Hepatocyte (in vitro differentiated cells): ENCODE data around the gene RALA. TPM values are rescaled to one million over a fixed set of nuclear protein-coding genes. Genes with fewer than 3 reads are reported as not detected.

ENCODE experiments used
- DNase-seq: peaks from one replicate; pipeline ENCODE4 v3.0.0-alpha.2; 2016; ENCODE audit warnings: low spot score
- H2AFZ ChIP-seq: fragments of 200-600 bp; sonication (generic); 2 replicates; pipeline ENCODE4 v1.6.0; 2016; ENCODE audit warnings: antibody characterized with exemption, mild to moderate bottlenecking
- H3K27ac ChIP-seq: fragments of 200-600 bp; sonication (generic); 2 replicates; pipeline ENCODE4 v1.5.1; 2016; ENCODE audit warnings: mild to moderate bottlenecking
- H3K27me3 ChIP-seq: fragments of 200-600 bp; sonication (generic); 2 replicates; pipeline ENCODE4 v1.6.1; 2016
- H3K36me3 ChIP-seq: fragments of 200-600 bp; sonication (generic); replicated peaks from 2 replicates; pipeline ENCODE4 v1.5.1; 2016; ENCODE audit warnings: low read depth; ENCODE audit not compliant: insufficient read depth
- H3K4me1 ChIP-seq: fragments of 200-600 bp; sonication (generic); 2 replicates; pipeline ENCODE4 v1.5.1; 2016; ENCODE audit warnings: mild to moderate bottlenecking, moderate library complexity; ENCODE audit not compliant: insufficient read depth
- H3K4me2 ChIP-seq: fragments of 200-600 bp; sonication (generic); 2 replicates; pipeline ENCODE4 v1.6.0; 2016
- H3K4me3 ChIP-seq: fragments of 200-600 bp; sonication (generic); 2 replicates; pipeline ENCODE4 v1.5.1; 2016; ENCODE audit warnings: mild to moderate bottlenecking
- H3K79me2 ChIP-seq: fragments of 200-600 bp; sonication (generic); 2 replicates; pipeline ENCODE4 v1.6.0; 2017; ENCODE audit warnings: mild to moderate bottlenecking
- H3K9me2 ChIP-seq: fragments of 200-600 bp; sonication (generic); replicated peaks from 2 replicates; pipeline ENCODE4 v1.6.0; 2017; ENCODE audit warnings: mild to moderate bottlenecking; ENCODE audit not compliant: insufficient read depth
- H3K9me3 ChIP-seq: fragments of 200-600 bp; sonication (generic); 2 replicates; pipeline ENCODE4 v1.5.1; 2016; ENCODE audit warnings: low read depth, mild to moderate bottlenecking
- H4K20me1 ChIP-seq: fragments of 200-600 bp; sonication (generic); 2 replicates; pipeline ENCODE4 v1.6.0; 2016; ENCODE audit warnings: mild to moderate bottlenecking; ENCODE audit not compliant: insufficient read depth, poor library complexity, severe bottlenecking
- EZH2 ChIP-seq: fragments of 200-600 bp; sonication (generic); IDR thresholded peaks from 2 replicates; pipeline ENCODE4 v1.6.1; 2016; ENCODE audit warnings: antibody characterized with exemption, mild to moderate bottlenecking, borderline replicate concordance
- EZH2phosphoT487 ChIP-seq: fragments of 200-600 bp; sonication (generic); IDR thresholded peaks from one replicate; pipeline ENCODE4 v1.6.1; 2018; ENCODE audit warnings: antibody characterized with exemption, mild to moderate bottlenecking, low read depth, moderate library complexity; ENCODE audit not compliant: unreplicated experiment, severe bottlenecking
- WGBS: methylation state at CpG from one replicate; pipeline ENCODE4 v1.1.6; 2016; ENCODE audit warnings: low lambda C conversion rate; ENCODE audit errors: missing lambda C conversion rate; 5-methylcytosine and 5-hydroxymethylcytosine counted together
- polyA plus RNA-seq: library from polyadenylated mRNA; unstranded; fragments of >200 nt; fragmentation: Nextera tagmentation; extraction: Ambion mirVana; gene quantifications from 2 replicates; pipeline ENCODE4 v1.2.1, GENCODE V29; 2016
- total RNA-seq: library from RNA; depleted of rRNA; stranded (reverse); fragments of >200 nt; gene quantifications from 2 replicates; pipeline ENCODE4 v1.2.3, GENCODE V29; 2014
- TF ChIP-seq, protein P1 (sequence below): fragments of 200-600 bp; sonication (generic); IDR thresholded peaks from 2 replicates; pipeline ENCODE4 v1.5.1; 2016; ENCODE audit warnings: antibody characterized with exemption, mild to moderate bottlenecking; ENCODE audit not compliant: poor library complexity

RALA gene
- total and polyA plus RNA-seq, 2 experiments from 2014 or later, result 25.5 to 42.8 TPM

DNA sequence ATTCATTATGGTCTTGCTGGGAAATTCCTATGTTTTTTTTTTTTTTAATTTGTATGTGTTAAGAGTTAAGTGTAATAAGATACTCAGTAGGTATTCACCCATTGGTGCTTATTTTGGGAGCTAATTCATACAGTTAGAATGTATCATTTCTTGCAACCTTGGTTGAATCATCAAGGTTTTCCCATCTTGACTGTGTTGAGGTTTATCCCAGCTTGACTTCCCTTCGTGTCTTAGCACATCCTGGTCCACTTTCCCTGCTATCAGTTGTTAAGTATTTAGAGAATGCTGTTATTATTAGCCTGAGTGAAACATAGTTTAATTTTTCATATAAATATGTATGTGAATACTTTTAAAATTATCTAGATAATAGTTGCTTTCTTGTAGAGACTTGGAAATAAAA lies 20.8 kb downstream of the RALA start:
- no peaks in the 10 kb centered on the region for H3K36me3 ChIP-seq
- WGBS, result 70% methylated on average over 1 of the region's 1 CpG
- no peak overlapping the region for H2AFZ ChIP-seq

GRCh38 chr7:39645482-39646407 lies 22.4 kb downstream of the RALA start:
- H3K4me3 ChIP-seq, result no peak overlapping the region
- H3K4me1 ChIP-seq, result peaks cover 6% of the 10 kb centered on the region
- H3K36me3 ChIP-seq, result no peaks in the 10 kb centered on the region
- H3K27me3 ChIP-seq, result no peaks in the 10 kb centered on the region
- TF ChIP-seq, protein P1, sequence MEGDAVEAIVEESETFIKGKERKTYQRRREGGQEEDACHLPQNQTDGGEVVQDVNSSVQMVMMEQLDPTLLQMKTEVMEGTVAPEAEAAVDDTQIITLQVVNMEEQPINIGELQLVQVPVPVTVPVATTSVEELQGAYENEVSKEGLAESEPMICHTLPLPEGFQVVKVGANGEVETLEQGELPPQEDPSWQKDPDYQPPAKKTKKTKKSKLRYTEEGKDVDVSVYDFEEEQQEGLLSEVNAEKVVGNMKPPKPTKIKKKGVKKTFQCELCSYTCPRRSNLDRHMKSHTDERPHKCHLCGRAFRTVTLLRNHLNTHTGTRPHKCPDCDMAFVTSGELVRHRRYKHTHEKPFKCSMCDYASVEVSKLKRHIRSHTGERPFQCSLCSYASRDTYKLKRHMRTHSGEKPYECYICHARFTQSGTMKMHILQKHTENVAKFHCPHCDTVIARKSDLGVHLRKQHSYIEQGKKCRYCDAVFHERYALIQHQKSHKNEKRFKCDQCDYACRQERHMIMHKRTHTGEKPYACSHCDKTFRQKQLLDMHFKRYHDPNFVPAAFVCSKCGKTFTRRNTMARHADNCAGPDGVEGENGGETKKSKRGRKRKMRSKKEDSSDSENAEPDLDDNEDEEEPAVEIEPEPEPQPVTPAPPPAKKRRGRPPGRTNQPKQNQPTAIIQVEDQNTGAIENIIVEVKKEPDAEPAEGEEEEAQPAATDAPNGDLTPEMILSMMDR, result no peak
- TF ChIP-seq EZH2phosphoT487, result no peak
- H2AFZ ChIP-seq, result no peak overlapping the region
- H3K27ac ChIP-seq, result no peak overlapping the region
- 95% methylated on average over 5 of the region's 5 CpGs for WGBS
- no peak for DNase-seq
- no peaks in the 10 kb centered on the region for H3K9me3 ChIP-seq
- H3K9me2 ChIP-seq, result no peaks in the 10 kb centered on the region
- no peak overlapping the region for H3K4me2 ChIP-seq
- peaks cover 94% of the 10 kb centered on the region for H3K79me2 ChIP-seq
- peaks cover 32% of the 10 kb centered on the region for H4K20me1 ChIP-seq

More for the DNA sequence above, 20.8 kb downstream of the RALA start:
- H3K9me3 ChIP-seq, result no peaks in the 10 kb centered on the region
- peaks cover 34% of the 10 kb centered on the region for H4K20me1 ChIP-seq
- no peak overlapping the region for H3K4me3 ChIP-seq
- H3K4me2 ChIP-seq, result no peak overlapping the region
- H3K9me2 ChIP-seq, result no peaks in the 10 kb centered on the region
- H3K27me3 ChIP-seq, result no peaks in the 10 kb centered on the region
- no peak for DNase-seq
- TF ChIP-seq, protein P1, result no peak
- no peak for TF ChIP-seq EZH2phosphoT487
- TF ChIP-seq EZH2, result no peak
- H3K79me2 ChIP-seq, result peaks cover 95% of the 10 kb centered on the region
- no peak overlapping the region for H3K27ac ChIP-seq
- peaks cover 6% of the 10 kb centered on the region for H3K4me1 ChIP-seq

GRCh38 chr7:39647816-39648215 lies 24.4 kb downstream of the RALA start:
- TF ChIP-seq, protein P1, result no peak
- TF ChIP-seq EZH2phosphoT487 (no peak), EZH2 (no peak)
- H3K4me1 ChIP-seq, result peaks cover 1% of the 10 kb centered on the region

More at GRCh38 chr7:39647816-39648215, 24.4 kb downstream of the RALA start:
- Histone ChIP-seq H3K9me3 (no peaks in the 10 kb centered on the region), H3K4me3 (no peak overlapping the region), H4K20me1 (peaks cover 14% of the 10 kb centered on the region), H3K79me2 (peaks cover 95% of the 10 kb centered on the region), H3K36me3 (no peaks in the 10 kb centered on the region), H3K4me2 (no peak overlapping the region), H3K27ac (no peak overlapping the region), H2AFZ (no peak overlapping the region), H3K27me3 (no peaks in the 10 kb centered on the region), H3K9me2 (no peaks in the 10 kb centered on the region)
- no peak for DNase-seq
